Retinal pigment epithelial cell (primary cell): Measurements from ENCODE around the gene MUC4.

ENCODE experiments used
- DNase-seq: peaks from one replicate; pipeline ENCODE4 v3.0.0-alpha.2; 2010; ENCODE audit warnings: low read depth
- H3K4me3 ChIP-seq: 2 replicates; pipeline ENCODE4 v1.5.1; 2011; ENCODE audit warnings: mild to moderate bottlenecking, low read length, control low read depth, moderate library complexity
- TF ChIP-seq, protein P1 (sequence below): conservative IDR thresholded peaks from 2 replicates; pipeline ENCODE4 v1.5.1; 2011; ENCODE audit warnings: low read depth, low read length, control low read depth, inconsistent platforms

MUC4 gene

DNA sequence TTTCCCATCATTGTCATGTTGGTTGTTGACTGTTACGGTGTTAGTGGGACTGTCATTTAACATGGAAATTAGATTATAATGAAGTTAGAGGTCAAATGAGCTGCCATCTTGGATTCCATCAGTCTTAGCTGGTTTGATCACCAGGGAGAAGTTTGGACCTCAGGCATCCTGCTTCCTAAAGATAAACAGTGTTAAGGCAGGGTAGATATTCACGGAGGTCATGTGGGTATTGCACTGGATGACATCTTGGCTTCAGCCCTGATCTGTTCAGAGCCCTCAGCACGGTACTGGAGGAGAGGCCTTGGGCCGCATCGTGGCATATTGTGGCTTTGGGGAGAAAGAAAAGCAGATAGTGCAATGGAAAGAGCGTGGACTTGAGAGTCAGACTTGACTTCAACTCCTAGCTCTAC, 102.0 kb downstream of the MUC4 start:
- no peak for DNase-seq
- TF ChIP-seq, protein P1, sequence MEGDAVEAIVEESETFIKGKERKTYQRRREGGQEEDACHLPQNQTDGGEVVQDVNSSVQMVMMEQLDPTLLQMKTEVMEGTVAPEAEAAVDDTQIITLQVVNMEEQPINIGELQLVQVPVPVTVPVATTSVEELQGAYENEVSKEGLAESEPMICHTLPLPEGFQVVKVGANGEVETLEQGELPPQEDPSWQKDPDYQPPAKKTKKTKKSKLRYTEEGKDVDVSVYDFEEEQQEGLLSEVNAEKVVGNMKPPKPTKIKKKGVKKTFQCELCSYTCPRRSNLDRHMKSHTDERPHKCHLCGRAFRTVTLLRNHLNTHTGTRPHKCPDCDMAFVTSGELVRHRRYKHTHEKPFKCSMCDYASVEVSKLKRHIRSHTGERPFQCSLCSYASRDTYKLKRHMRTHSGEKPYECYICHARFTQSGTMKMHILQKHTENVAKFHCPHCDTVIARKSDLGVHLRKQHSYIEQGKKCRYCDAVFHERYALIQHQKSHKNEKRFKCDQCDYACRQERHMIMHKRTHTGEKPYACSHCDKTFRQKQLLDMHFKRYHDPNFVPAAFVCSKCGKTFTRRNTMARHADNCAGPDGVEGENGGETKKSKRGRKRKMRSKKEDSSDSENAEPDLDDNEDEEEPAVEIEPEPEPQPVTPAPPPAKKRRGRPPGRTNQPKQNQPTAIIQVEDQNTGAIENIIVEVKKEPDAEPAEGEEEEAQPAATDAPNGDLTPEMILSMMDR, result no peak
- H3K4me3 ChIP-seq, result no peak overlapping the region

DNA sequence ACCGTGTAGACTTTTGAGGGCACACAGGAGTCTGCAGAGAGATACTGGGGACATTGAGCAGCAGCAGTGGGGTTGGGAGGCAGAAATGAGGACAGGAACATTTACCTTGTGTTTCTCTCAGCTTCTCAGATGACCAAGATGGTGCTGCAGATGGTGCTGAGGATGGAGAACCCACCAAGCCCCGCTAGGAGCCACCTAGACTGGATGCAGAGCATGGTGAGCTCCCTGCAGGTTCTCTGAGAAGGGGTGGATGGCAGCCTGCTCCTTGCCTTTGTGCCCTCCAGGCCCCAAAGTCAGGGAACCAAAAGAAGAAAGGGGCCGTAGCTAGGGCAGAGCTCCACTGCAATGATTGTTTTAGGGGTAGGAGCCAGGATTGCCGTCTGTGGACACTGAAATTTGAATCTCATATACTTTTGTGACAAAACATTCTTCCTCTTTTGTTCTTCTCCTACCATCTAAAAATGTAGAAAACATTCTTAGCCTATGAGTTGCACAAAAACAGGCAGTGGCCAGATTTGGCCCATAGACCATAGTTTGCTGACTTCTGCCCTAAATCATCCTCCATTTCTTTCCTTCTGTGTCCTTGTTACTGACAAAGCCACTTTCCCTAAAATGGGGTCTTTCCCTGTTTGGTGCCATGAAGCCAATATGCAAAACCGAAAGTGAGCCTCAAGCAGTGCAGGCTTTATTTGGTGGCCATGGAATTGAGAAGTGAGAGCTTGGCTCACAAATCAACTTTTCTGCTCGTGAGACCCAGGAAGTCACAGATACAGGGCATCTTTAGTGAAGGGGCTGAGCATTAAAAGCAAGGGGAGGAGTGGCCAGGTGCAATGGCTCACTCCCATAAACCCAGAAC, 102.9 kb downstream of the MUC4 start:
- no peak for DNase-seq
- TF ChIP-seq, protein P1, result no peak
- no peak overlapping the region for H3K4me3 ChIP-seq

DNA sequence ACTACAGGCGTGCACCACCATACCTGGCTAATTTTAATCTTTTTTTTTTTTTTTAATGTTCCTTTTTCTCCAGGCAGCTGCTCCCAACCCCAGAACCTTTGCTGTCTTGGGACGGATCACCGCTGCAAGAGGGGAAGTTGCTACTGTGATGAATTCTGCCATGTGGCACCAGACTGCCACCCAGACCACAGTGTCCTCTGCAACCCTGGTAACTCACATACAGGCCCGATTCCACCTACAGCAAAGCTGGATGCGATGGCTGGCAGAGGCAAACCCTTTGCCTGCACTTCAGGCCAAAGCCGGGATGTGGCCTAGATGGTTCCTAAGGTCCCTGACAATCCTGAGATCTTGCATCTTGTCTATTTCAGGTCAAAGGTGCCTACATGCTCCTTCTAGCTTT, 103.7 kb downstream of the MUC4 start:
- TF ChIP-seq, protein P1, result no peak
- H3K4me3 ChIP-seq, result no peak overlapping the region
- DNase-seq, result no peak

DNA sequence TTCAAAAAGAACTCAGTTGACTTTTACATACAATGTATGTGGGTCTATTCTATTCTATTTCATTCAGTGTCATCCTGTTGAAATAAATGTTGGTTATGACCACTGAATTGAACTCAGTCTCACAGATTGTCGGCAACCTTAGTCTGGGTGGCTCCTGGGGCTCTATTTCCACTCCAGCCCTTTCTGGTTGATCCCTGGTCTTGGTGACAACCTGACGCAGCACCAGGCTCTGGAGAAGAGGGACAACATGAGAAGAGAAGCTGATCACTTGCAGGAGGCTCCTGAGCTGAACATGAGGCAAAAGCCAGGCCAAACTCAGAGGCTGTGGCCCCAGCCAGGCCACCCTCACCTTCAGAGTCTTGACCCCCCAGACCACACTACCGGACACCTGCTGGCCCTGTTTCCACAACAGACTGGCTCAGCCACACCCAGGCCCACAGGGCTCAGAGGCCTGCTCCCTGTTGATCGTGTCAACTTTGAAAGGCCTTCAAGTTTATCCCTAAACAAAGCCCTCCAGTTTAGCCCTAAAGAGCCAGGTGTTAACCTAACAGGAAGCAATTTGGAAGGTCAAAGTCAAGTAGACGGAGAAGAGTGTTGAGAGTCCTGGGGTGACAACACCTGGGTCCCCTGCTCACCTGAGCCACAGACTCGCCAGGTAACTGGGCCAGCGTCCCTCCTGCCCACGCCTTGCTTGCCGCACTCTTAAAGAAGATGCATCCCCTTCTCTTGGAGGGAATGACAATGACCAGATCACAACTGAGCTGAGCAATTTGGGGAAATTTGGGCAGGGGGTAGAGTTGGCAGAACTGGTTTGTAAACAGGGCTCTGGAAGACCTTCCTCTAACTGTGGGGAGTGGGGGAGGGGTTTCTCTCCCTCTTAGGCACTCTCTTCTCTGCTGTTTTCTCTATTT, 106.4 kb downstream of the MUC4 start:
- no peak overlapping the region for H3K4me3 ChIP-seq
- DNase-seq, result no peak
- TF ChIP-seq, protein P1, result no peak

DNA sequence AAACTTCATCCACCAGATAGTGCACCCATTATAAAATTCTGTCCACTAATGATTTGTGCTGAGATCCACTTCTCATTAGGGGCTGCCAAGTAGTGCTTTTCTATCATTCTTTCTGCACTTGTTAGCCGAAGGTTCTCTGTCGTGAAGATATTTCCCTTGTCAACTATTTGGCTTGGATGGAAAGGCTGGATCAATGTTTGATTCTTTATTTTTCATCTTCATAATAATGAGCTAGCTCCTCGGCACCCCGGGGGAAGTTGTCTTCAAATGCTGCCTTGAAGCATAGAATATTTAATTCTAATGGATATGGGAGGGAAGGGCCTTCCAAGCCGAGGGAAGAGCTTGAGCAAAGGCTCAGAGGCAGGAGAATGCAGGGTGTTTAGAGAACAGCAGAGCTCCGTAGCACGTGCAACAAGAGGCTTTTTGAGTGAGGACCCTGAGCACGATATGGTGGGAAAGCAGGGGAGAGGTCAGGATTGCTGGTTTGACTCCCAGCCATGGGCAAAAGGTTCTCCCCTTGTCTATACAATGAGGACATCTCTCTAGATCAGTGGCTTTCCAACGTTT, 107.2 kb downstream of the MUC4 start:
- no peak for DNase-seq
- TF ChIP-seq, protein P1, result no peak
- no peak overlapping the region for H3K4me3 ChIP-seq

DNA sequence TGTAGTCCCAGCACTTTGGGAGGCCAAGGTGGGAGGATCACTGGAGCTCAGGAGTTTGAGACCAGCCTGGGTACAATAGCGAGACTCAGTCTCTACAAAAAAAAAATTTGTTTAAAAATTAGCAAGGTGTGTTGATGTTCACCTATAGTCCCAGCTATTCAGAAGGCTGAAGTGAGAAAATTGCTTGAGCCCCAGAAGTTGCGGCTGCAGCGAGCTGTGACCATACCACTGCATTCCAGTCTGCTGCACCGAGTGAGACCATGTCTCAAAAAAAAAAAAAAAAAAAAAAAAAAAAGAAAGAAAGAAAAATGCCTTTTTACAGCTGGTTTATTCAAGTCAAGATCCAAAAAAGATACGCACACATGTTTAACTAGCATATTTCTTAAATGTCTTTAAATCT, 108.0 kb downstream of the MUC4 start:
- H3K4me3 ChIP-seq, result no peak overlapping the region
- TF ChIP-seq, protein P1, result no peak
- DNase-seq, result no peak
